GM18867 (cell line): Measurements from ENCODE around the gene DOK7.

Source experiments
- ATAC-seq: cut with Tn5 transposase; IDR thresholded peaks from one replicate; pipeline ENCODE4 v1.9.1; 2021; ENCODE audit warnings: mild to moderate bottlenecking, moderate library complexity; ENCODE audit not compliant: unreplicated experiment

The DOK7 gene, protein sequence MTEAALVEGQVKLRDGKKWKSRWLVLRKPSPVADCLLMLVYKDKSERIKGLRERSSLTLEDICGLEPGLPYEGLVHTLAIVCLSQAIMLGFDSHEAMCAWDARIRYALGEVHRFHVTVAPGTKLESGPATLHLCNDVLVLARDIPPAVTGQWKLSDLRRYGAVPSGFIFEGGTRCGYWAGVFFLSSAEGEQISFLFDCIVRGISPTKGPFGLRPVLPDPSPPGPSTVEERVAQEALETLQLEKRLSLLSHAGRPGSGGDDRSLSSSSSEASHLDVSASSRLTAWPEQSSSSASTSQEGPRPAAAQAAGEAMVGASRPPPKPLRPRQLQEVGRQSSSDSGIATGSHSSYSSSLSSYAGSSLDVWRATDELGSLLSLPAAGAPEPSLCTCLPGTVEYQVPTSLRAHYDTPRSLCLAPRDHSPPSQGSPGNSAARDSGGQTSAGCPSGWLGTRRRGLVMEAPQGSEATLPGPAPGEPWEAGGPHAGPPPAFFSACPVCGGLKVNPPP

GRCh38 chr4:3462790-3463415 lies at the start of gene DOK7:
DOK7 (plus strand) TSS chr4:3463306; CDS start chr4:3463376, 70 bp downstream.
- ATAC-seq, result no peak

- no peak for ATAC-seq
Measured at GRCh38 chr4:3413675-3414420, 49.3 kb upstream of the DOK7 start.

- no peak for ATAC-seq
Measured at GRCh38 chr4:3414421-3415279, 48.5 kb upstream of the DOK7 start.

GRCh38 chr4:3415471-3416141 lies 47.5 kb upstream of the DOK7 start:
- ATAC-seq, result no peak

DNA sequence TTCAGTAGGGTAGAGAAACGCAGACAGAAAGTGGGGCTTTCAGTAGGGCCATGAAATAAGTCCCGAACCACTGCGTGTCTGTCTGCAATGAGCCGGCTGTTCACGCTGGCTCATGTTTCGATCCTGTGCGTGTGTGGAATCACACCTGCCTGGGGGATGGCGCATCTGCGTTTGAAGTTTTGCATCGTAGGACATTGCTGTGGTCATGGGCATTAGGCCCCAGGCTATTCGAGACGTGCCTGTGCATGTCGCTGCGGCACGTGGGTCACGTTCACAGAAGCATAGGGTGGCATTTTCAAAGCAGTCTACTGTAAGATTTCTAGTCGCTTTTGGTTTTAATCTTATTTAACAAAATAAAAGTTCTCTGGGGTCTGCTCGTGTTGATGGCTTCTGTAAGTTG lies 46.8 kb upstream of the DOK7 start:
- ATAC-seq, result no peak

DNA sequence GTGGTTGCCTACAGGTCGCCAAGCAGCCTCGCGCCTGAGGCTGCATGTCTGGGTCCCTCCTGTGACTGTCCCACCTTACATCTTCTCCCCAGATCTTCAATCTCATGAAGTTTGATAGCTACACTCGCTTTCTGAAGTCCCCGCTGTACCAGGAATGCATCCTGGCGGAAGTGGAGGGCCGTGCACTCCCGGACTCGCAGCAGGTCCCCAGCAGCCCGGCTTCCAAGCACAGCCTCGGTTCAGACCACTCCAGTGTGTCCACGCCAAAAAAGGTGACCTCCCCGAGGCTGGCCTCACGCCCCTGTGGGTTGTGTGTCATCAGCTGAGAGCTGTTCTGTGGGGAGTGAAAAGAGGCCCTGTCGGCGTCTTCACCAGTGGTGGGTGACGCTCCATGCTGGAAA lies 46.3 kb upstream of the DOK7 start:
- ATAC-seq, result no peak

GRCh38 chr4:3417448-3417847 lies 45.7 kb upstream of the DOK7 start:
- ATAC-seq, result no peak

DNA sequence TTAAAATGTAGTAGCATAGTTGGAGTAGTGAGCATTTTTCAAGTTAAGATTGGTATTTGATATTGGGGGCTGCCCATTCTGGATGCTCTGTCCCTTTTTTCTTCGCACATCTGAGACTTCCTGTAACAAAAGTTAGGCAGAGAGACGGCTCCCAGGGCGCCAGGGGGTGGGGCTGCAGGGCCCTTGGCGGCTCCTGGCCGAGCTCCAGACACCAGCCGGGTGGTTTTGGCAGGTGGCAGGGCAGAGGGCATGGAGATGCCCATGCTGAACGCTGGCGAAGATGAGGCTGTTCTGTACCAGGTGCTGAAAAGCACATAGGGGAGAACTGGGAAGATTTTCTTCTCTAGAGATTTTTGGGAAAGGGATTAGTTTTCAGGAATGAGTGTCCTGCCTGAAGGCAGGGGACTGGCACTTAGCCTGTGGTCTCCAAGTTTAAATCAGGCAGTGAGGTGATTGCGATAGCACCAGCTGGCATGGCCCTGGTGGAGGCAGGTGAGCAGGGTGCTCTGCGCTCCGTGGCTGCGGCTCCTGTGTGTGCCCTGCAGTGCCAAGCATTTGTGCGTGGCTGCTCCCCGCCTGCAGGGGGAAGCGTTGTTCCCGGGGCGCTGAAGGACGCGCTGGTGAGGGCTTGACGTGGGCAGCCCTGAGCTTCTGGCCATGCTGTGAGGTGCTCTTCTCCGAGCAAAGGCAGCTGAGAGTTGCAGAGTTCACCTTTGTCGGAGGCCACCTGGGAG lies 44.9 kb upstream of the DOK7 start:
- ATAC-seq, result no peak

- ATAC-seq, result no peak
Measured at GRCh38 chr4:3419836-3420605, 43.1 kb upstream of the DOK7 start.

DNA sequence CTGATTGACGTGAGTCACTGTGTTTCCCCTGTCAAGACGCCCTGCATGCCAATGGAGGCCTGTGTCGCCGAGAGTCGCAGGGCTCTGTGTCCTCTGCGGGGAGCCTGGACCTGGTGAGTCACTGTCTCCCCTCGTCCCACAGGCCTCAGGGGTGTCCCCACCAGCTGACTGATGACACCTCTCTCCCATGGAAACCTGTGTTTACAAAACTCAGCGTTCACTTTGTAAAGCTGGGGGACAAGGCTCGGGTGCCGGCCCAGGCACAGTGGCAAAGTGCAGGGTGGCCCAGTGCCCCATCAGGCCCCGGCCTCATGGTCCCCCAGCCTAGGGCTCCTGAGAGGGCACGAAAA lies 42.5 kb upstream of the DOK7 start:
- ATAC-seq, result no peak

DNA sequence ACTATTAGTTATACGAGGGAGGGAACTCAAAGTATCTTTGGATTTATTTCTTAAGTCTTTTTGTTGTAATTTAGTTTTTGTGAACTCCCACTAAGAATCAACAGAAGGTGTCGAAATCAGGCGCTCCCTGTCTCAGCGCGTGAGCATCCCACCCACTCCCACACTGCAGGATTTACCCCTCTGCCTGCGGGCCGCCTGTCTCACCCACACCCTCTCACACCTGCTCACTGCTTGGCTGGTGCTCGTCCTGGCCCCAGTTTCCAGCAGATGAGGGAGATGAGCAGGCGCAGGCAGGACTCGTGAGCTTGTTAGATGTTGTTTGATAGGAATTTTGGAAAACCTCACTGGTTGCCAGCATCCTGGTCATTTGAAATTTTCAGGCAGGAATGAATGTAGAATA lies 42.1 kb upstream of the DOK7 start:
- ATAC-seq, result no peak

DNA sequence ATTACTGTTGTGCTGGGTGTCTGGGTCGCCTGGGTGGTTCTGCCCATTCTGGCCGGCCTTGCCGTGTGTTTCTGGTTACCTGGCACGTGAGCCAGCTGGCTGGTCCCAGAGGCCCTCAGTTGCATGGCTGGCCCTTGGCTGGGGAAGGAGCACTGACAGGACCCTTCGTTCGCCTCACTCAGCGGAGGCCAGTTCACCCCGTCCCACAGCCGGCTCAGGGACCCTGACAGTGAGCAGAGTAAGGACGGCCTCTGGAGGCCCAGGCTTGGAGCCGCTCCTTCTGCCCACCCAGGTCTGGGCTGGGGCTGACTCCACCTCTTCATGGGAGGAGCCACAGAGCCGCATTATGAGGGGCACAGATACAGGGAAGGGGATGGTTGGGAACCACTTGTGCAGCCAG lies 41.6 kb upstream of the DOK7 start:
- ATAC-seq, result no peak

DNA sequence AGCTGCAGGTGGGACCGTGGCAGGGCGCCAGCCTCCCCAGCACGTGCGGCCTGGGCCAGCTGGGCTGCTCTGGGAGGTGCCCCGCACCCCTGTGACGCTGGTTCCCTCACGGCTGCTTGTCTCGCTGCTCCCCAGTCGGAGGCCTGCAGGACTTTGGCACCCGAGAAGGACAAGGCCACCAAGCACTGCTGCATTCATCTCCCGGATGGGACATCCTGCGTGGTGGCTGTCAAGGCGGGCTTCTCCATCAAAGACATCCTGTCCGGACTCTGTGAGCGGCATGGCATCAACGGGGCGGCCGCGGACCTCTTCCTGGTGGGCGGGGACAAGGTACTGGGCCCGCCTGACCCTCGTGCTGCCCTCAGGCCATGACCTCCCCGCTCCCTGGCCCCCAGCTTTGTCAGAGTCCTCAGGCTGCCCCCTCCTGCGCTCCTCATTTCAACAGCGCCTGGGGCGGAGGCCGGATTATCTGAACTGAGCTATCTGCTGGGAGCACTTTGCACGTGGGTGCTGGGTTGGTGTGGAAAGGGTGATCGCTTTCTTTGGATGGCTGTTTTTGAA lies 40.8 kb upstream of the DOK7 start:
- no peak for ATAC-seq

DNA sequence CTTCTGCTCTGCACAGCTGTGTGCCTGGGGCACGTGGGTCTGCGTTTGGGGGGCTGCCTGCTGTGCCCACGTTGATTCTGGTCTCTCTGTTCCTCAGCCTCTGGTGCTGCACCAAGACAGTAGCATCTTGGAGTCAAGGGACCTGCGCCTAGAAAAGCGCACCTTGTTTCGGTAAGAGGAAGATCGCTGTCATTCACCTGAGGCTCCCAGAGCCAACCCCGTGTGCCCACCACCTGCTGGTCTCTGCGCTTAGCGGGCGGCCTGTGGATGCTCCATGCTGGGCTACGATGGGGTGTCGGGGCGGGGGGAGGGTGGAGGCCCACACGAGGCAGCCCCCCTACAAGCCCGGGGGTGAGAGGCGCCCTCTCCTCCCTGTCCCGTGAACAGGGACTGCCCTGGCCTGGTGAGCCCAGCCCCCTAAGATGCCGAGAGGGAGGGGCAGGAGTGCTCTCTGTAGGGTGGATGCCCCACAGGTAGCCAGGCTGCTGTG lies 40.3 kb upstream of the DOK7 start:
- ATAC-seq, result no peak

- no peak for ATAC-seq
Measured at GRCh38 chr4:3423406-3423805, 39.7 kb upstream of the DOK7 start.

DNA sequence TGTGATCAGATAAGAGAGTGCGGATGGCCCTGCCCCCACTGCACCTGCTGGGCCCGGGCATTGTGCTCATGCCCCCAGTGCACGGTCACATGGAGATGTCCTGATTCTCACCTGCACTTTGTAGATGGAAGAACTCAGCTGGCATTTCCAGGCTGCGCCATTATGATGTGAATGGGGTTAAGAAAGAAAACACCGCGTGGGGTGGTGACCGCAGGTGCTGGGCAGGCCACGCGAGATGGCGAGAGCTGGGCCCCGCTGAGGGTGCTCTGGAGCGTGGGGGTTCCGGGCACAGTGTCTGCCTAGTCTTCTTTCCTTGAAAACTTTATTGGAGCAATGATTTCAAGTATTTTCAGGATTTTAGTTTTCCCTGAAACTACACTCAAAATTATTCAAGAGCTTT lies 39.2 kb upstream of the DOK7 start:
- ATAC-seq, result no peak

- no peak for ATAC-seq
Measured at GRCh38 chr4:3424522-3425095, 38.5 kb upstream of the DOK7 start.
